Measurements from ENCODE around the gene ATP1B3. TPM values are rescaled to one million over a fixed set of nuclear protein-coding genes. Genes with fewer than 3 reads are reported as not detected.
"Not testable (repeated sequence)": the region's sequence is repeated elsewhere in the genome, so short reads cannot be mapped to it uniquely, and the experiment has no call there.

The ATP1B3 gene
- total RNA-seq, 2 experiments from 2014 or later, result 22.2 to 22.5 TPM

DNA sequence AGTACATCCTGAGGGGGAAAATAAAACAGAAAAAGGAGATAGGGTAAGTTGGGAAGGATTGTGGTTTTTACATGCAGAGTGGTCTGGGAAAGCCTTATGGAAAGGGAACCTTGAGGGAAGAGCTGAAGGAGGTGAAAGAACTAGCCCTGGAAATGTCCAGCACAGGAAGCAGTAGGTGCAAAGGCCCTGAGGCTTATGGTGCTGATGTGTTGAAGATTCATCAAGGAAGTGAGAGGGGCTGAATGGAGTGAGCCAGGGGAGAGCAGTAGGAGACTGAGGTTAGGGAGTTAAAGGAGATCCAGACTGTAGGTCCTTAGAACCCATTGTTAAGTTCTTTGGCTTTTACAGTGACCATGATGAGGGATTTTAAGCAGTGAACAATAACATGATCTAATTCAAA, 33.0 kb downstream of the ATP1B3 start:
- ATAC-seq (ENCODE audit: poor library complexity) (no peak), DNase-seq (no peak)
- no peaks in the 10 kb centered on the region for H3K9me3 ChIP-seq (ENCODE audit: control insufficient read depth in 1 of 2, insufficient read depth in 1 of 2, low read length in 2 of 2)
- peaks cover 17% of the 10 kb centered on the region for H3K36me3 ChIP-seq (ENCODE audit: insufficient read depth, low read length)
- H3K4me1 ChIP-seq (ENCODE audit: insufficient read depth, low read length), result no peaks in the 10 kb centered on the region
- no peak overlapping the region for H3K4me3 Mint-ChIP-seq
- H3K36me3 Mint-ChIP-seq (ENCODE audit: low read depth), result peaks cover 61% of the 10 kb centered on the region
- TF ChIP-seq, protein P1, sequence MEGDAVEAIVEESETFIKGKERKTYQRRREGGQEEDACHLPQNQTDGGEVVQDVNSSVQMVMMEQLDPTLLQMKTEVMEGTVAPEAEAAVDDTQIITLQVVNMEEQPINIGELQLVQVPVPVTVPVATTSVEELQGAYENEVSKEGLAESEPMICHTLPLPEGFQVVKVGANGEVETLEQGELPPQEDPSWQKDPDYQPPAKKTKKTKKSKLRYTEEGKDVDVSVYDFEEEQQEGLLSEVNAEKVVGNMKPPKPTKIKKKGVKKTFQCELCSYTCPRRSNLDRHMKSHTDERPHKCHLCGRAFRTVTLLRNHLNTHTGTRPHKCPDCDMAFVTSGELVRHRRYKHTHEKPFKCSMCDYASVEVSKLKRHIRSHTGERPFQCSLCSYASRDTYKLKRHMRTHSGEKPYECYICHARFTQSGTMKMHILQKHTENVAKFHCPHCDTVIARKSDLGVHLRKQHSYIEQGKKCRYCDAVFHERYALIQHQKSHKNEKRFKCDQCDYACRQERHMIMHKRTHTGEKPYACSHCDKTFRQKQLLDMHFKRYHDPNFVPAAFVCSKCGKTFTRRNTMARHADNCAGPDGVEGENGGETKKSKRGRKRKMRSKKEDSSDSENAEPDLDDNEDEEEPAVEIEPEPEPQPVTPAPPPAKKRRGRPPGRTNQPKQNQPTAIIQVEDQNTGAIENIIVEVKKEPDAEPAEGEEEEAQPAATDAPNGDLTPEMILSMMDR (IDR thresholded peaks at IDR 0.05), result no peak
- H3K27ac Mint-ChIP-seq, result no peak overlapping the region
- no peaks in the 10 kb centered on the region for H3K27me3 Mint-ChIP-seq
- no peaks in the 10 kb centered on the region for H3K27me3 ChIP-seq (ENCODE audit: control insufficient read depth in 1 of 2, insufficient read depth in 2 of 2, low read length in 2 of 2)
- no peak overlapping the region for H3K27ac ChIP-seq (ENCODE audit: low read depth in 1 of 2, low read length in 2 of 2)
- ChIA-PET CTCF (interaction anchor here (0.9 kb wide), 1 partner anchor 34 kb away, joined by 3 read pairs; no protein-coding TSS in a partner anchor), POLR2A (no interaction called here)
- peaks cover 4% of the 10 kb centered on the region for H3K4me1 Mint-ChIP-seq (ENCODE audit: low read depth)
- no peak overlapping the region for H3K4me3 ChIP-seq (ENCODE audit: low read length)
- H3K9me3 Mint-ChIP-seq, result no peaks in the 10 kb centered on the region
- intact Hi-C loops (cut with DNase I, micrococcal nuclease), result no loop called here

DNA sequence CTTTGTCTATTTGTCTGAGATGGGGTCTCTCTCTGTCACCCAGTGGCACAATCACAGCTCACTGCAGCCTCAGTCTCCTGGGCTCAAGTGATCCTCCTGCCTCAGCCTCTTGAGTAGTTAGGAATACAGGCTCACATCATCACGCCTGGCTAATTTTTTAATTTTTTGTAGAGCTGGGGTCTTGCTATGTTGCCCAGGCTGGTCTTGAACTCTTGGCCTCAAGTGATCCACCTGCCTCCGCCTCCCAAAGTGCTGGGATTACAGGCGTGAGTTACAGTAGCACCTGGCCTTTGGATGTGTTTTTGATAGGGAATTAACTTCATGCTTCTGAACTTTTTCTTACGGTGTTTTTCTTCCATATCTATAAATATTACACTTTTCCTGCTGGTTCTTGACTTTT, 33.5 kb downstream of the ATP1B3 start:
- H3K27me3 ChIP-seq (ENCODE audit: control insufficient read depth in 1 of 2, insufficient read depth in 2 of 2, low read length in 2 of 2); H3K4me1 ChIP-seq (ENCODE audit: insufficient read depth, low read length); ATAC-seq (ENCODE audit: poor library complexity); H3K9me3 ChIP-seq (ENCODE audit: control insufficient read depth in 1 of 2, insufficient read depth in 1 of 2, low read length in 2 of 2); CTCF ChIA-PET; H3K27me3 Mint-ChIP-seq; DNase-seq; H3K4me1 Mint-ChIP-seq (ENCODE audit: low read depth); H3K27ac Mint-ChIP-seq; H3K9me3 Mint-ChIP-seq; H3K27ac ChIP-seq (ENCODE audit: low read depth in 1 of 2, low read length in 2 of 2); H3K4me3 Mint-ChIP-seq; H3K4me3 ChIP-seq (ENCODE audit: low read length): not testable (repeated sequence)
- peaks cover 17% of the 10 kb centered on the region for H3K36me3 ChIP-seq (ENCODE audit: insufficient read depth, low read length)
- intact Hi-C loops (cut with DNase I, micrococcal nuclease), result loop anchor here (5.0 to 10.0 kb wide), 2 partner anchors 33 to 445 kb away; partner anchors contain the start of gene ATP1B3 (in 1 of the 2)
- H3K36me3 Mint-ChIP-seq (ENCODE audit: low read depth), result peaks cover 58% of the 10 kb centered on the region
- POLR2A ChIA-PET, result interaction anchor here (0.7 kb wide), 1 partner anchor 168 kb away, joined by 3 read pairs; no protein-coding TSS in a partner anchor

DNA sequence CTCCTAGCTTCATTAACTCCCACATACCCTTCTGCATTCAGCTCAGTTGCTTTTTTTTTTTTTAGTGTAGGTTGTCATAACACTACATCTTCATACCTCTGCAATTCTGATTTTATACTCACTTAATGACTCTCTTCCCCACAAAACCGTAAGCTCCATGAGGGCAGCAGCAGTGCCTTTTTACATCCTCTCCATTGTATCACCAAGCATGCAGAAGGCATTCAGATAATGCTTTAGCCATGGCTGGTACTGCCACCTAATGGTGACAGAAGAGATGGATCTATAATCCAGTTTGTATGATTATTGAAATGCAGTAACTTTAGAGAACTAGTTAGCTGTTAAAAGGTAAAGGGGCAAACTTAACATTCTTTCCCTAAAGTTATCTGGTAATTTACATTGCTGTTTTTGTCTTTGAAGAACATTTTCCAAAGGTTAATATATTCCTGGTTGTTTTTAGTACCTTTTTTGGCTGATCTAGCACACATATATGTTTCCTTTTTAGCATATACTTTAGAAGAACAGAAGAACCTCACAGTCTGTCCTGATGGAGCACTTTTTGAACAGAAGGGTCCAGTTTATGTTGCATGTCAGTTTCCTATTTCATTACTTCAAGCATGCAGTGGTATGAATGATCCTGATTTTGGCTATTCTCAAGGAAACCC, 36.8 kb downstream of the ATP1B3 start:
- no peaks in the 10 kb centered on the region for H3K4me1 ChIP-seq (ENCODE audit: insufficient read depth, low read length)
- ATAC-seq (ENCODE audit: poor library complexity) (peak; percentile 90), DNase-seq (peak in 12 of 14 experiments; percentile 16 to 80 (median 34))
- no peak overlapping the region for H3K4me3 ChIP-seq (ENCODE audit: low read length)
- Mint-ChIP-seq H3K27me3 (no peaks in the 10 kb centered on the region), H3K4me3 (no peak overlapping the region), H3K27ac (no peak overlapping the region), H3K4me1 (ENCODE audit: low read depth) (peaks cover 4% of the 10 kb centered on the region), H3K36me3 (ENCODE audit: low read depth) (peaks cover 36% of the 10 kb centered on the region), H3K9me3 (no peaks in the 10 kb centered on the region)
- ChIA-PET POLR2A (interaction anchor here (0.6 to 1.7 kb wide), 6 partner anchors 35 to 662 kb away, joined by 3 to 16 read pairs (median 6); partner anchors contain the start of gene RNF7), CTCF (interaction anchor here (0.7 to 1.6 kb wide), 7 partner anchors 9 to 174 kb away, joined by 3 to 16 read pairs (median 6); partner anchors contain the start of gene RNF7)
- H3K36me3 ChIP-seq (ENCODE audit: insufficient read depth, low read length), result peaks cover 18% of the 10 kb centered on the region
- H3K9me3 ChIP-seq (ENCODE audit: control insufficient read depth in 1 of 2, insufficient read depth in 1 of 2, low read length in 2 of 2), result no peaks in the 10 kb centered on the region
- no peak overlapping the region for H3K27ac ChIP-seq (ENCODE audit: low read depth in 1 of 2, low read length in 2 of 2)
- TF ChIP-seq, protein P1 (IDR thresholded peaks at IDR 0.05), result peak; percentile 71
- H3K27me3 ChIP-seq (ENCODE audit: control insufficient read depth in 1 of 2, insufficient read depth in 2 of 2, low read length in 2 of 2), result no peaks in the 10 kb centered on the region
- intact Hi-C loops (cut with DNase I, micrococcal nuclease), result loop anchor here (1.0 to 10.0 kb wide), 7 partner anchors 36 to 454 kb away; partner anchors contain the start of genes RNF7 (in 2 of the 2) and ATP1B3 (in 1 of the 2)
